Measurements from ENCODE around the gene DHRS3. TPM values are rescaled to one million over a fixed set of nuclear protein-coding genes. Genes with fewer than 3 reads are reported as not detected.

The DHRS3 gene
- total and polyA plus RNA-seq, 2 donors (not counting 3 experiments of a cell fraction or from before 2014, with no cell fraction given) = 54.3 to 75.2 TPM

GRCh38 chr1:12556957-12557935 is 60.8 kb downstream of the DHRS3 start:
- no peak overlapping the region for H3K4me2 ChIP-seq (ENCODE audit: insufficient read depth, low read length)
- no peak for DNase-seq (ENCODE audit: low read depth, low spot score)
- H3K4me1 ChIP-seq (ENCODE audit: control insufficient read depth, extremely low read depth, insufficient read depth, low read length) = no peaks in the 10 kb centered on the region
- H3K27me3 ChIP-seq (ENCODE audit: control insufficient read depth in 2 of 2, insufficient read depth in 2 of 2, low read length in 2 of 2) = no peaks in the 10 kb centered on the region
- H3K79me2 ChIP-seq (ENCODE audit: control insufficient read depth, insufficient read depth, low read length) = no peaks in the 10 kb centered on the region
- H3K27ac ChIP-seq (ENCODE audit: insufficient read depth, low read depth, low read length) = no peak overlapping the region
- CTCF ChIA-PET = no interaction called here
- no peaks in the 10 kb centered on the region for H4K20me1 ChIP-seq (replicated peaks; ENCODE audit: control insufficient read depth, extremely low read depth, insufficient read depth, low read length)
- TF ChIP-seq MAX (IDR thresholded peaks at IDR 0.05; ENCODE audit: insufficient read depth, insufficient read length) = no peak
- TF ChIP-seq POLR2A (IDR thresholded peaks at IDR 0.05; ENCODE audit: low read depth, low read length) = no peak
- no peak for TF ChIP-seq FOS (IDR thresholded peaks at IDR 0.05; ENCODE audit: borderline replicate concordance, insufficient read depth, low read length)
- TF ChIP-seq JUN (IDR thresholded peaks at IDR 0.05; ENCODE audit: borderline replicate concordance, insufficient read depth, insufficient read length, low read depth) = no peak
- no peak for TF ChIP-seq MYC (IDR thresholded peaks at IDR 0.05; ENCODE audit: low read depth, low read length)
- no peak for TF ChIP-seq GATA2 (IDR thresholded peaks at IDR 0.05; ENCODE audit: insufficient read depth, insufficient read length, low read depth, low read length)
- TF ChIP-seq, protein P1, sequence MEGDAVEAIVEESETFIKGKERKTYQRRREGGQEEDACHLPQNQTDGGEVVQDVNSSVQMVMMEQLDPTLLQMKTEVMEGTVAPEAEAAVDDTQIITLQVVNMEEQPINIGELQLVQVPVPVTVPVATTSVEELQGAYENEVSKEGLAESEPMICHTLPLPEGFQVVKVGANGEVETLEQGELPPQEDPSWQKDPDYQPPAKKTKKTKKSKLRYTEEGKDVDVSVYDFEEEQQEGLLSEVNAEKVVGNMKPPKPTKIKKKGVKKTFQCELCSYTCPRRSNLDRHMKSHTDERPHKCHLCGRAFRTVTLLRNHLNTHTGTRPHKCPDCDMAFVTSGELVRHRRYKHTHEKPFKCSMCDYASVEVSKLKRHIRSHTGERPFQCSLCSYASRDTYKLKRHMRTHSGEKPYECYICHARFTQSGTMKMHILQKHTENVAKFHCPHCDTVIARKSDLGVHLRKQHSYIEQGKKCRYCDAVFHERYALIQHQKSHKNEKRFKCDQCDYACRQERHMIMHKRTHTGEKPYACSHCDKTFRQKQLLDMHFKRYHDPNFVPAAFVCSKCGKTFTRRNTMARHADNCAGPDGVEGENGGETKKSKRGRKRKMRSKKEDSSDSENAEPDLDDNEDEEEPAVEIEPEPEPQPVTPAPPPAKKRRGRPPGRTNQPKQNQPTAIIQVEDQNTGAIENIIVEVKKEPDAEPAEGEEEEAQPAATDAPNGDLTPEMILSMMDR (IDR thresholded peaks at IDR 0.05; ENCODE audit: extremely low read depth in 1 of 2, insufficient read depth in 1 of 2, low read depth in 1 of 2, low read length in 2 of 2) = no peak
- TF ChIP-seq POLR2AphosphoS5 (IDR thresholded peaks at IDR 0.05; ENCODE audit: insufficient read depth, low read depth, low read length) = no peak
- TF ChIP-seq EZH2 (IDR thresholded peaks at IDR 0.05; ENCODE audit: borderline replicate concordance, low read depth, low read length, severe bottlenecking) = no peak
- no peaks in the 10 kb centered on the region for H3K36me3 ChIP-seq (ENCODE audit: control insufficient read depth in 2 of 2, extremely low read depth in 1 of 2, insufficient read depth in 2 of 2, low read length in 2 of 2)
- FAIRE-seq = no peak
- no peak overlapping the region for H3K9ac ChIP-seq (replicated peaks; ENCODE audit: extremely low read depth, insufficient read depth, low read length)
- H2AFZ ChIP-seq (ENCODE audit: low read depth, low read length) = no peak overlapping the region
- BruUV-seq (replicated peaks) = no TSS peak
- intact Hi-C loops (cut with micrococcal nuclease) = no loop called here
- dilution Hi-C loops (cut with MboI; ENCODE audit: extremely low pct_ligation_motif_present, low sequenced_read_pairs) = no loop called here
- no peak overlapping the region for H3K4me3 ChIP-seq (replicated peaks in 1 of 3; ENCODE audit: insufficient read depth in 1 of 3, low read depth in 1 of 3, low read length in 3 of 3)
- H3K9me3 ChIP-seq (replicated peaks; ENCODE audit: control insufficient read depth, insufficient read depth, low read length) = no peaks in the 10 kb centered on the region
- POLR2A ChIA-PET = no interaction called here
- no peaks in the 10 kb centered on the region for H3K9me1 ChIP-seq (replicated peaks; ENCODE audit: control insufficient read depth, extremely low read depth, insufficient read depth, low read length)
